ENCODE results near the gene TSFM.
A peak's percentile ranks its signal among the peaks of the same experiment; 100 is the strongest.

Gene TSFM

GRCh38 chr12:57836442-57837375, 54.1 kb downstream of the TSFM start:
- no peak for DNase-seq

GRCh38 chr12:57837864-57838562, 55.4 kb downstream of the TSFM start:
- no peak for DNase-seq

DNA sequence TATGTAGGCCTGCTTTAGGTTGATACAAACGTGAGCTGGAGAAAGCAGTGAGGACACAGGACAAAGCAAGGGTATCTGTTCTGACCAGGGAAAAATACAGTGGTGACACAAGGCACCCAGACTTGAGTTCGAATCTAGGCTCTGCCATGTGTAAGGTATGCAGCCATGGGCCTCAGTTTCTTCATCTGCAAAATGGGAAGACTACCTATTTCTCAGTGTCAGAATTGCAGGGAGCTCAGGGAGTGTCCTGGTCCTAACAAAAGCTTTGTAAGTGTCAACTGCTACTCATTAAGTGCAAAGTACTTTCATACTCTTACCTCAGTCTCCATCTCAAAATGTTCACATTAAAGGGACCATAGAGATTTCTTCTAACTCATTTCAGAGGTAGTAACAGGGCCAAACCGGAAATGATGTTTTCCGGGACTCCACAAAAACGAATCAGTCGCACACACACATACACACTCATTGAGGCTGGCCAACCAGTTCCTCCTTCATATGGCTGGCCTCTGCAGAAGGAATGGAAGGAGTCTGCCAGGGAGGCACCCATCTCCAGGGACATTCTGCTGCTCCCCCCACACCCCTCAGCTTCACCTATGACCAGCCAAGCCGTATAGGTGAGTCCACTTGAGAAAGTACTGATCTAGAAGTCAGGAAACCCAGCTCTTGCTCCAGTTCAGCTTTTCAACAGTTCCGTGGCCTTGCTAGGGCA, 56.2 kb downstream of the TSFM start:
- DNase-seq: no peak

DNA sequence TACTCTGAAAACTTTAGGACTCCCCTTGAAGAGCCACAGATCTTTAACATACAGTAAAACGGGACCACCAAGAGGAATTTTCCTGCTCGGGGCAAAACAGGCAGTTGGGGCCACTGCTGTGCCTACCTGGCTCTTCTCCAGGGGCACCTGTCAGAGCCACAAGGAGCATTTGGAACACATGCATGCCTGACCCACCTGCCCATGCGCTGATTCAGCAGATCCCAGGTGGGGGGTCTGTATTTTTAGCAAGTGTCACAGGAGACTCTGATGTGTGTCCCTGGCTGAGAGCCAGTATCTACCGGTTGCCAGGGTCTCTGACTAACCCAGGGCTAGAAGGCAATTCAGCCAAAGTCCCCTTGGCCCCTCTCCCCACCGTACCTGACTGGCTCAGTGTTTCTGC, 57.4 kb downstream of the TSFM start:
- DNase-seq: no peak

DNA sequence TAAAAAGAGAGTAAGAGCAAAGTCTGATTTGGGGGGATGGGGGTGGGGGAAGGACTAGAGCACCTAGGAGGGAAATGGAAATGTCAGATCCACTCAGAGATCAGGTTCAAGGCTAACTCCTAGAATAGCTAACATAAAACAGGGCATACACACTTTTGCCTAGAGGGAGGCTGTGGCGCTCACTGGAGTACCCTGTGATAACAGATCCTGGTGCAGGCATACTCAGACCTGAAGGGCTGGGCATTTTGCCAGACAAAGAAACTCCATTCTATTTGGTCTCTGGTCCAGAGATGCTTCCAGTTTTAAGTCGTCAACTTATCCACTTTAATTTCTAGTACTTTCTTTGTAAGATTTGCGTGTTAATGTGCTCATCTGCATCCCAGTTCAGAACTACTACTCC, 58.1 kb downstream of the TSFM start:
- no peak for DNase-seq

GRCh38 chr12:57841445-57841844, 58.9 kb downstream of the TSFM start:
- no peak for DNase-seq

- no peak for DNase-seq
Observed at GRCh38 chr12:57842342-57843294, 60.0 kb downstream of the TSFM start.

DNA sequence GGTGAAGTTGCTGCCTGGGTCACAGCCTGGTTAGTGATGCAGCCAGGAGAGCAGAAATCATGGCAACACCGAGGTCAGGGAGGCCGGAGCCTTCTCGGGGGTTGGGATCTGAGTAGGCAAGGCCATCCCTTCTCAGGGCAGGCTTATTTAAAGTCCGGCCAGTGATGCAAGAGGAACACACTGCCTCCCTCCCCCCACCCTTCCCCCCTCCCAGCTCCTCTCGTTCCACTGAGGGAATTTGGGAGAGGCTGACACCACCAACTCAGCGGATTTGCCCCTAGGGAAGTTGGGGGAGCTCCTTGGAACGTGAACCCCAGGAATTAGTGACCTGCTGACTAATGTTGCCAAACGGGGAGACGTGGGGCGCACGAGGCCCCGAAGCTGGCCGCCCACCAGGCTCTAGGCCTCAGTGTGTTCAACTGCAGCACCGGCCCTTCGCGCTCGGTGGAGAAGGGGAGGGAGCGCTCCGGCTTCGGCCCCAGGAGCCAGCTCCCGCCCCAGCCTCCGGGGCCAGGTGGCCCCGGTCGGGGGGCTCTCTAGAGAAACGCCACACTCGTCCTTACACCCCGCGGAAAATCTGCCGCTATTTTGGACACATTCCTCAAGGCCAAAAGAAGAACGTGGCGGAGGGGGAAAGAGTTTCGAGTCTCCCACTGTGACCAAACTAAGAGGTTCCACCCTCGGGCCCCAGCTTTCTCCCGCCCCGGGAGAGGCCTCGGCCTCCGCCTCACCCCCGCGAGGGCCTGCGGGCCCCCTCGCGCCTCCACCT, 62.3 kb downstream of the TSFM start:
- DNase-seq: peak; percentile 98

DNA sequence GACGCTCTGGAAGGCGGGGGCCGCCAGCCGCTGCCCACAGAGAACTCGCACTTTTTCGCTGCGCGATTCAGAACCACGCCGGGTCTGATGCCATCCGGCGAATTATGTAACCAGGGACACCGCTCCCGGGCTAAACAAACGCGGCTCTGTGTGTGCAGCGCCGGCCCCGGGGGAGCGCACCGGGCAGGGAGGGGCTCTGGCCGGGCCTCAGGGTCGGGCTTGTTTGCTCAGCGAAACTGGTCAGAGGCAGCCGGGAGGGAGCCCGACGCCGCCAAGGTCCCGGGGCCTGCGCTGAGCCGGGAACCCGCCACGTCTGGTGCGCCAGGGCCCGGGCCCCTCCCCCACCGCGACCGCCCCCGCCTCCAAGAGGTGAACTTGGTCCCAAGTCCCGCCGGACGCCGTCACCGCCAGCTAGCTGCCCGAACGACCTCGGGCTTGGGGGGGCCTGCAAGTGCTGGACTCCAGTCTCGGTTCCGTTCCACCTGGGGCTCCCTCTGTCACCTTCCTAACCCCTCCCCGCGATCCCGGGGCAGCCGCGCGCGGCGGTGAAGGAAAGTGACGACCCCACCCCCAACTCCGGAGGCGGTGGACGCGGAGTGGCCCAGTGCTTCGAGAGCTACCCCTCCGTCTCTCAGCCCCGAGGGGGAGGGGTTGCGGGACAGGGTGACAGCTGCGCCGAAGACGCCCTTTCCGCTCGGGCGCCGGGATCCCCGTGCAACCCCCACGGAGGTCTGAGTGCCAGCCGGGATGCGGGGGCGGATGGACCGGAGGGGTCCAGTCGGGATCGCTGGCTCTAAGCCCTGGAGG, 63.1 kb downstream of the TSFM start:
- DNase-seq: peak; percentile 86

DNA sequence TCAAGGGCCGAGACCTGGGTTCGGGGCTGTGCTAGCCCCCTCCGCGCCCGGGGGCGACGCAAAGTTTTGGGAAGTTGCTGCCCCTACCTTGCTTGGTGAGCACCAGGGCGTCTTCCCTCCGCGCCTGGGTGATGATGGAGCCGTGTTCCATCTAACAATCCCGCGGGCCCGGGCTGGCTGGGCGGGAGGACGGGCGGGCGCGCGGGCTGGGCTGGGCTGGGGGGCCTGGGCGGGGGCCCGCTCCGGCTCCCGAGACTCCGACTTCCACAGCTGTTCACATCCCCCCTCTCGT, 63.6 kb downstream of the TSFM start:
- no peak for DNase-seq

- DNase-seq: peak; percentile 100
Observed at GRCh38 chr12:57846577-57847319, 64.2 kb downstream of the TSFM start, which contains the start of gene CTDSP2. Gene CTDSP2 (minus strand): TSS chr12:57846729. CDS start chr12:57846435, 294 bp downstream.

Data from GOT3 (cell line).